ENCODE measurements around the gene THEM4. TPM values are rescaled to one million over a fixed set of nuclear protein-coding genes. Genes with fewer than 3 reads are reported as not detected.

Gene THEM4
- total RNA-seq, 2 donors from 2014 or later, result 6.6 to 7.7 TPM

DNA sequence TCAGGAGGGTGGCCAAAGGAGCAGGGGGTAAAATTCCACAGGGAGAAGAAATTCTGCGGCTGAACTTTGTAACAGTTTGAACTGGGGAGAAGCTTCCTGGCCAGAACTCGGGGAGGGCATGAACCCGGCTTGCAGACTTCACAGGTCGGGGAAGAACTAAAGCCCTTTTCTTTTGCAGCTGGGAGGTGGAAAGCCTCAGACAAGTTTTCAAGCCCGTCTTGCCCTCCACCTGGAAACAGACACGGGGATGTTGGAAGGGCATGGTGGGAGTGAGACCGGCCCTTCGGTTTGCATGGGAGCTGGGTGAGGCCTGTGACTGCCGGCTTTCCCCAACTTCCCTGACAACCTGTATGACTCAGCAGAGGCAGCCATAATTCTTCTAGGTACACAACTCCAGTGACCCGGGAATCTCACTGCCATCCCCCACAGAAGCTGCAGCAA lies 11.3 kb downstream of the THEM4 start:
- Histone ChIP-seq H3K36me3 (no peaks in the 10 kb centered on the region), H3K27ac (no peak overlapping the region), H3K9ac (ENCODE audit: low read depth in 2 of 2, low read length in 2 of 2) (no peak overlapping the region), H3K4me1 (no peaks in the 10 kb centered on the region), H3K27me3 (no peaks in the 10 kb centered on the region), H3K4me3 (no peak overlapping the region), H3K9me3 (no peaks in the 10 kb centered on the region)
- peak; percentile 28 for DNase-seq
- TF ChIP-seq, protein P1, sequence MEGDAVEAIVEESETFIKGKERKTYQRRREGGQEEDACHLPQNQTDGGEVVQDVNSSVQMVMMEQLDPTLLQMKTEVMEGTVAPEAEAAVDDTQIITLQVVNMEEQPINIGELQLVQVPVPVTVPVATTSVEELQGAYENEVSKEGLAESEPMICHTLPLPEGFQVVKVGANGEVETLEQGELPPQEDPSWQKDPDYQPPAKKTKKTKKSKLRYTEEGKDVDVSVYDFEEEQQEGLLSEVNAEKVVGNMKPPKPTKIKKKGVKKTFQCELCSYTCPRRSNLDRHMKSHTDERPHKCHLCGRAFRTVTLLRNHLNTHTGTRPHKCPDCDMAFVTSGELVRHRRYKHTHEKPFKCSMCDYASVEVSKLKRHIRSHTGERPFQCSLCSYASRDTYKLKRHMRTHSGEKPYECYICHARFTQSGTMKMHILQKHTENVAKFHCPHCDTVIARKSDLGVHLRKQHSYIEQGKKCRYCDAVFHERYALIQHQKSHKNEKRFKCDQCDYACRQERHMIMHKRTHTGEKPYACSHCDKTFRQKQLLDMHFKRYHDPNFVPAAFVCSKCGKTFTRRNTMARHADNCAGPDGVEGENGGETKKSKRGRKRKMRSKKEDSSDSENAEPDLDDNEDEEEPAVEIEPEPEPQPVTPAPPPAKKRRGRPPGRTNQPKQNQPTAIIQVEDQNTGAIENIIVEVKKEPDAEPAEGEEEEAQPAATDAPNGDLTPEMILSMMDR (IDR thresholded peaks at IDR 0.05), result no peak
- intact Hi-C loops (cut with DNase I), result no loop called here

DNA sequence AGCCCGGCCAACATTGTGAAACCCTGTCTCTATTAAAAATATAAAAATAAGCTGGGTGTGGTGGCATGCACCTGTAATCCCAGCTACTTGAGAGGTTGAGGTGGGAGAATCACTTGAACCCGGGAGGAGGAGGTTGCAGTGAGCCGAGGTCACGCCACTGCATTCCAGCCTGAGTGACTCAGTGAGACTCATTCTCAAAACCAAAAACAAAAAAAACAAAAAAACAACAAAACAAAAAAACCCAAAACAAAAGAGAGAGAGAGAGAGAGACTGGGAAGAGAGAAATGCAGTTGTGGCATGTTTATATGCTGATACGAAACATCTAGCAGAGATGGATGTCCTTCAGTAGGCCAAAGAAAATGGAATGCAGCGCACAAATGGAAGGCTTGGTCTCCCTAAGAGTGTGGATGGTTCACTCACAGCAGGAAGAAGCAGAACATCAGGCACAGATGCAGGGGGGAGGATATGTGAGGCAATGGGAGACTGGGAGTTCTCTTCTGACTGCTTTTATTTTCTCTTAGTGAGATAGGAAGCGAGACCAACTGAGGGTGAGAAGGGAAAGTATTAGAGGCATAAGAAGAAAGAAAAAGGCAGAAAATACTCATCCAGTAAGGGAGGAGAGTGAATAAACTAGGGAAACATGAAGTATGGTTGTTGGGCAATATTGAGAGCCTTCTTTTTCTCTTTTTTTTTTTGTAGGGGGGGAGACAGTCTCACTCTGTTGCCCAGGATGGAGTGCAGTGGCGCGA lies 16.0 kb downstream of the THEM4 start:
- DNase-seq, result no peak
- Histone ChIP-seq H3K27me3 (no peaks in the 10 kb centered on the region), H3K4me1 (no peaks in the 10 kb centered on the region), H3K4me3 (no peak overlapping the region), H3K36me3 (no peaks in the 10 kb centered on the region), H3K9me3 (no peaks in the 10 kb centered on the region), H3K9ac (ENCODE audit: low read depth in 2 of 2, low read length in 2 of 2) (no peak overlapping the region), H3K27ac (no peak overlapping the region)
- intact Hi-C loops (cut with DNase I), result no loop called here
- TF ChIP-seq, protein P1 (IDR thresholded peaks at IDR 0.05), result no peak

DNA sequence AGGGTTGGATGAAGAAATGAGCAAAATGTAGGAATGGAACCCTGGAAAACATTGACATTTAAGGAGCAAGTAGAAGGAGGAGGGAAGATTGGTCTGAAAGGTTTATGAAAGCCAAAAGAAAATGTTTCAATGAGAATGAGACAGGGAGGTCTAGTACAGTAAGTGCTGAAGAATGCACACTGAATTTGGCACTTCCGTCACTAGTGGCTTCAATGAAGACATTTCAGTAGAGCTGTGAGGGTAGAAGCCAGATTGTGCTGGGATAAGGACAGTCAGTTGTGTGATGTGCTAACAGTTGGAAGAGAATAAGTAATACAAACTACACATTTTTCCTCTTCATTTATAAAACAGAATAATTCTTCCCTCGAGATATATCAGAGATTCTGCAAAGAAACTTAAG lies 17.1 kb downstream of the THEM4 start:
- H3K4me3 ChIP-seq, result no peak overlapping the region
- no peaks in the 10 kb centered on the region for H3K36me3 ChIP-seq
- no peak overlapping the region for H3K9ac ChIP-seq (ENCODE audit: low read depth in 2 of 2, low read length in 2 of 2)
- TF ChIP-seq, protein P1 (IDR thresholded peaks at IDR 0.05), result no peak
- intact Hi-C loops (cut with DNase I), result no loop called here
- no peaks in the 10 kb centered on the region for H3K9me3 ChIP-seq
- H3K4me1 ChIP-seq, result no peaks in the 10 kb centered on the region
- no peak overlapping the region for H3K27ac ChIP-seq
- no peak for DNase-seq
- H3K27me3 ChIP-seq, result no peaks in the 10 kb centered on the region

DNA sequence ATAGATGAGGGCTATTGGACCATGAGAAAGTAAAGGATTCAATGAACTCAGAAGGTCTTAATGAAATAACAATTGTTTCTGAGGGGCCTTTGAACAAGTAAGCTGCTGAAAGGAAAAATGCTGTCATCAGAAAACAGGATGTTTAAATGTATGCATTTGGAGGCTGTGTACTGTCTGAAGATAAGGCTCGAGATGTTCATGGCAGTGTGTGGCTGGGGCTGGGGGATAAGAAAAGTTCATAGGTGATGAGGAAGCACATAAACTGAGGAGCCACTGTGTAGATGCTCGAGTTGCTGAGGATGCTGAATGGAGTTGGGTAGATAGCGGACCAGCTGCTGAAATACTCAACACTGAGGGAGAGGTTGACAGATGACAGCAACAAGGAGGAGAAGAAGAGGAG lies 17.8 kb downstream of the THEM4 start:
- TF ChIP-seq, protein P1 (IDR thresholded peaks at IDR 0.05), result no peak
- Histone ChIP-seq H3K9me3 (no peaks in the 10 kb centered on the region), H3K27me3 (no peaks in the 10 kb centered on the region), H3K4me1 (no peaks in the 10 kb centered on the region), H3K9ac (ENCODE audit: low read depth in 2 of 2, low read length in 2 of 2) (no peak overlapping the region), H3K36me3 (no peaks in the 10 kb centered on the region), H3K4me3 (no peak overlapping the region), H3K27ac (no peak overlapping the region)
- intact Hi-C loops (cut with DNase I), result no loop called here
- no peak for DNase-seq

DNA sequence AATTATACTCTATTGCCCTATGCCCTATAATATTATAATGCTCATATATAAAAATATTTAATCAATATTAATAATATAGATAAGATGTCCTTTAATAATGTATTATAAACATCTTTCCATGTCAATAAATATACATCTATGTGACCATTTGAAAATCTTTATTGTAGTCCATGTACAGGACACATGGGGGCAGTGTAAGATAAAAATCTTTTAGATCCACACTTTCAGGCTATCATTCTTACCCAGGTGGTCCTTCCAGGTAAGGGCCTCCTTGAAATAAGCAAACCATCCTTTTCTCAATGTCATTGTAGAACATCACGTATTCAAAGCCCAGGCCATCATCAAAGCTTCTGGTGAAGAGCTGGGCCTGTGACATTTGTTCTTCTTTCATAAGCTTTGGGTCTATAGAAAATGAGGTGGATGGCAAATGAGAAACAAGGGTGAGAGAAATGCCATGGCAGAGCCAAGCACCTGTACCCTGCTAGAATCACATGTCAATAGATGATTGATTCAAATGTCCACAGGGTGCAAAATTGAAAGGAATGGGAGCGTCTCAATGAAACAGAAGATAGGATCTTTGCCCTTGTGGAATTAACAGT lies 20.2 kb downstream of the THEM4 start:
- H3K27ac ChIP-seq, result no peak overlapping the region
- no peak for DNase-seq
- H3K4me1 ChIP-seq, result no peaks in the 10 kb centered on the region
- intact Hi-C loops (cut with DNase I), result loop anchor here (5.0 kb wide), 1 partner anchor 113 kb away; no protein-coding TSS in a partner anchor
- H3K27me3 ChIP-seq, result no peaks in the 10 kb centered on the region
- H3K4me3 ChIP-seq, result no peak overlapping the region
- H3K9me3 ChIP-seq, result no peaks in the 10 kb centered on the region
- no peaks in the 10 kb centered on the region for H3K36me3 ChIP-seq
- TF ChIP-seq, protein P1 (IDR thresholded peaks at IDR 0.05), result peak; percentile 18
- H3K9ac ChIP-seq (ENCODE audit: low read depth in 2 of 2, low read length in 2 of 2), result no peak overlapping the region

Measured in colonic mucosa (tissue), 4 donors.